Limb (tissue), 2 donors: ENCODE results near the gene FUT8.

Experiments used
- DNase-seq, 2 donors: peaks; one replicate each; pipeline ENCODE4 v3.0.0-alpha.2; 2016; ENCODE audit errors: extremely low spot score in 2 of 2

Gene FUT8

DNA sequence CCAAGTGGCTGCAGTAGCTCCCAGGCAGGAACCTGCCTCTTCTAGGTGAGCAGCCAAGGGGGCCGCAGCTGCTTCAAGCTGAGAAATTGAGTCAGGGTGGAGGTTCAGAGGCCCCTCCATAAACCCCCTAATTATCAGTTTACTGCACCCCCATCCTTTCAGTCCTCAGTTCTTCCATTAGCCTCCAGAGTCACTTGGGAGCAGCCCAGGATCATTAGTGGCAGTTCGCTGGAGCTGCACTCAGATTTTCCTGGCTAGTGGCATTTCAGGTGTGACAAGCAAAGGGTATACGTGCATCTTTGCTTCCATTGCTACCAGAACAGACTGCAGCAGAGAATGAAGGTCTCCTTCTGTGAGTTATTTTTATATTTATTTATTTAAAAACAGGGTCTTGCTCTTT lies 358.7 kb downstream of the FUT8 start:
- no peak for DNase-seq

DNA sequence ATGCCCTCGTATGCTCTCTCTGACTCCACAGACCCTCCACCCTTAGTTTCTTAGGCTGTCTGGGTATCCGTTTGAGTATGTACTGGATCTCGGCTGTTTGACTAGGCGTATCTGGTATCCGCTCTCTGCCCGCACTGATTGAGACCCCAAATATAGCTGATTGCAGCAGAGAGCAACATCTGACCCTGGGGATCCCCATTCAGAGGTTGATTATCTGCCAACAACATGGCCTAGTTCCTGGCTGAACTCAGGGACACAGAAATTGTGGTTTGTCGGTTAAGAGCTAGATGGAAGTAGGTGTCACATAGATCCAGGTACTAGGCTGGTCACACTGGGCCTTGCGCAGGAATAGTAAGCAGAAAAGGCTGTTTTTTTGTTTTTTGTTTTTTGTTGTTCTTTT lies 359.9 kb downstream of the FUT8 start:
- no peak for DNase-seq

DNA sequence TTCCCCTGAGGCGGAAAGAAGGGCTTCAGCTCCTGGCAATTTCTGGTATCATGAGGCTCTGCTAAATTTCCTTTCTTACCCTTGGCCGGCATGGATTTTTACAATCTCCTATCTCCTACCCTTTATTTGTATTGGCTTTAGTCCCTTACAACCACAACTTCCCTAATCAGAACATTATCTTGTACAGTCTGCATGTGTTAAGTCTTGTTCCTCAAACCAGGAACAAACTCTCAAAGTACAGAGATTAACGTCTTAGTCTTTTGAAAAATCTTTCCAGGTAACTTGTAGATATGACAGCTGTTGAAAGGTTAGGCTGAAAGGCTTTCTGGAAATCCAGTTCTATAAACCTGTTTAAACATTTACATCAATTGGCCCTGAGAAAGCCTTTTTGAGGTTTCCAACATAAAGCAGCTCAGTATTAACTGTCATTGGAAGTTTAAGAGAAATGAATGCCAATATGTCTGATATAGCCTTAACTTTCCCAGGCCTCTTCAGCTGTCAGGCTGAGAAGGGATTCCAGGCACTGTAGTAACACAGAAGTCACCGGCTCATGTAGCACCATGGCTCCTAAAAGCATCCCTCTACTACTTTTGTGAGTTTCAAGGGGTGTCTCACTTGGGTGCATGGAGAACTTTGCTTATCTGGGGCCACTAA lies 360.5 kb downstream of the FUT8 start:
- DNase-seq, result no peak

DNA sequence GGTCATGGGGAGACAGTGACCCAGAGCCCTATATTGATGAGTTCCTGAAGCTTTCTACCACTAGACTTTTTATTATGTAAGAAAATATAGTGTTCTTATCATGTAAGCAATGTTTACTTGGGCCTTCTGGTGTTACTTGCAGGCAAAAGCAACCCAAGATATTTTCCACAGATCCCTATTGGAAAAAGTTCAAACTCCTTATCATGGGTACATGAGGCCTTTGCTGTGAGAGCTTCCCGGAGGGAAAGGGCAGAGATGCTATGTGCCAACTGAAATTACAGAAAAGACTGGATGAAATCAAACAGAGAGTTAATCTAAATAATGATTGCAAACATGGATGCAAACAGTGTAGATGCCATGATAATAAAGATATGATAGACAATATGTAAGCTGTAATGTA lies 361.5 kb downstream of the FUT8 start:
- DNase-seq, result no peak

DNA sequence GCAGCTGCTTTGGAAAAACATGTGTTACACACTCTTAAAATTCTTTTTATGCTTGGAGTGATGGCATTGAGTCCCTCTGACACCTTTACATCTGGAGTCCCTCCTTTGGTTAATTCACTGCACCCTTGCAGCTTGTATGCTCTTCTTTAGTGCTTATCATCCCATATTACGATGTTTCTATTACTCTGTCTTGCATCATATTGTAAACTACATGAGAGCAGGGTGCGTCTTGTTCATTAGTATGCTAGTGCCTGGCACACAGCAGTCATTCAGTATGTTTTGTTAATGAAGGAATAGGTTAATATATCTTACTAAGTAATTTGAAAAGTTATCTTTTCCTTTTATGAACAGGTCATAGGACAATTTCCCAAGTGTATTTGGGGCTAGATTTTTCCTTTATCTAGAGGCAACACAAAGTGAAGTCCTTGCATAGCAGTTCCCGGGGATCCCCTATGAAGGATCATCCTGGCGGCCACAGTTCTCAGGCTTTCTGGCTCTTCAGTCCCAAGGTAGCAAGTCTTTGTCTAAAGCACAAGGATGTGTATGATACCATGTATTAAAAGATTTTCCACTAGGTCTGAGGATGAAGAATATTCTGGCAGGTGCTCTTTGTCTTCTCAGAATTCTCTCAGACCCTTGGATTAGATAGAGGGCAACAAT lies 363.8 kb downstream of the FUT8 start:
- no peak for DNase-seq

DNA sequence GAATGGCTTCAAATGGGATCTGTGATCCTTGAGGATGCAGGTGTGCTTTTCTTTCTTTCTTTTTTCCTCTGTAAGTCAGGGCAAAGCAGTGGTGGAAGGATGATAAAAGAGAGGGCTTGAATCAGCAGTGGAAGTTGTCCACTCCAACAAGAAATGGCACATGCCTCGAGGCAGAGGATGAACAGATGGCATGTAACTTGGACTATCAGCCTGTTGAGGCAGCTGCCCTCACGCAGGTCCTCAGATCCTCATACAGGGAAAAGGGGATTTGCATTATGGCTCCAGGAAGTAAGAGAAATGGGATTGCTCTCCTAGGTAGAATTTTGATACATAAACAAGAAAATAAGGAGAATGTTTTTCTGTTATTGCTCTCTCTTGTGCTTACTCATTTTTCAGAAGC lies 368.0 kb downstream of the FUT8 start:
- DNase-seq, result no peak

DNA sequence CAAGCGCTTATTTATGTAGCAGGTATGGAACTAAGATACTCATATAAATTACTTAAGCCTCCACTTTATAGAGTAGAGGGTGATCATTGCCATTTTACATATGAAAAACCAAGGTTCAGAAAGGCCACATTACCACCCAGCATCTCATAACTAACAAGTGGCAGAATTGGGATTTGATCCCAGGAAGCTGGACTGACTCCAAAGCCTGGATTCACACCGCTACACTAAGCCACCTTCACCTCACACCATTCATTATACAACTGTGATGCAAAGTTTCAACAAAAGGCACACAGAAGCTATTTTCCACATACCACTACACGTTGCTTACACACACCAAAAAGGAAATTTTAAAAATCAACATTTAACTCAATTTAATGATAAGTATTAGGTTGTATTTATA lies 370.6 kb downstream of the FUT8 start:
- DNase-seq, result no peak

DNA sequence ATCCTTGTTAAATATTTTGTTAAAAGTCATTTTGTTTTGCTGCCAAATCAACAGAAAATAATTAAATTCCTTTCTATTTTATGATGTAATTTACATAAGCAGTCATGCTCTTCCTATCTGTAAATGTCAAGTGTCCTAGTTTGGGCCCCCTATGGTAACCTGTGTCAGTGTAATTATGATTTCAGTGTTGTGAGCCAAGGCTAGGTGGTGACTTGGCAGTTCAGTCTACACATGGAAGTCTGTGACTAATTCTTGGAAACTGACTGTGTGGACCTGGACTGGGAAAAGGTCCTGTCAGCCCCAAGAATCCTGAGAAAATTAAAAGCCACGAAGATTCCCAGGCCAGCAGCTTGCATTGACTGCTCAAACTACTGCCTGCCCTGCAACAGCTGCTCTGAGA lies 371.0 kb downstream of the FUT8 start:
- DNase-seq, result no peak

DNA sequence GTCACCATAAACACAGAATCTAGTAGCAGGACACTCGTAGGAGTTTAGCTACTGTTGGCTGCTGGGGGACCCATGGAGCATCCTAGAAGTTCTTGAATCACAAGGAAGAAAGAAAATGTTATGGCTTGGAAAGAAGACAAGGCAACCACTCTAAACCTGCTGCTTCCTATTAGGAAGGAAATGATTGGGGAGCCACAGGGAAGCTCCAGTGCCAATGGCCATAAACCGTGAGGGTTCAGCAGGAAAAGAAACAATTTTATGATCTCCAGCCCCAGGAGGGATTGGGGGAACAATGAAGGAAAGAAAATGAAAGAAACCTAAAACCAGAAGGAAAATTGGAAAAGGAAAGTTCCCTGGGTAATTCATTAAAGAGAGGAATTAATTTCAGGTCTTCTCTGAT lies 372.0 kb downstream of the FUT8 start:
- DNase-seq, result no peak

DNA sequence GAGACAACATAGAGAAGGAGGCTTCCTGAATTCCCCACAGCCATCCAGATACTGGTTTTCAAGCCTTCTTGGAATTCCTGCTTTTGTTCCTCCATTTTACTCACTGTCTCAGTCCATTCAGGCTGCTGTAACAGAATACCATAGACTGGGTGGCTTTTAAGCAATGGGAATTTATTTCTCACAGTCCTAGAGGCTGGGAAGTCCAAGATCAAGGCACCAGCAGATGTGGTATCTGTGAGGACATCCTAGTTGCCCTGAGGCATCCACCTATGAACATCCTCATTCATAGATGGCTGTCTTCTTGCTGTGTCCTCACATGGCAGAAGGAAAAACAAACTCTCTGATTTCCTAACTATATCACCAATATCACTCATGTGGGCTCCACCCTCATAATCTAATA lies 374.9 kb downstream of the FUT8 start:
- no peak for DNase-seq

DNA sequence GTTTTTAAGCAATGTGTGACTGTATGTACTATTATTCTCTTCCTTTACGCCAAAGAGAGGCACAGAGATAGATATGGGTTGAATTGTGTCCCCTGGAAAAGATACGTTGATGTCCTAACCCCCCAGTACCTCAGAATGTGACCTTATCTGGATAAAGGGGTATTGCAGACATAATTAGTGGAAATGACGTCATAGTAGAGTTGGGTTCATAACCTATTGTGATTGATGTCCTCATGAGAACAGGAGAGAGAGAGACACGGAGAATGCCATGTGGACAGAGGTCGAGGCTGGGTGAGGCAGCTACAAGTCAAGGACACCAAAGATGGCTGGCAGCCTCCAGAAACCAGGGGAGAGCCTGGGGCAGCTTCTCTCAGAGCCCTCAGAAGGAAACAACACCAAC lies 376.3 kb downstream of the FUT8 start:
- DNase-seq, result no peak

DNA sequence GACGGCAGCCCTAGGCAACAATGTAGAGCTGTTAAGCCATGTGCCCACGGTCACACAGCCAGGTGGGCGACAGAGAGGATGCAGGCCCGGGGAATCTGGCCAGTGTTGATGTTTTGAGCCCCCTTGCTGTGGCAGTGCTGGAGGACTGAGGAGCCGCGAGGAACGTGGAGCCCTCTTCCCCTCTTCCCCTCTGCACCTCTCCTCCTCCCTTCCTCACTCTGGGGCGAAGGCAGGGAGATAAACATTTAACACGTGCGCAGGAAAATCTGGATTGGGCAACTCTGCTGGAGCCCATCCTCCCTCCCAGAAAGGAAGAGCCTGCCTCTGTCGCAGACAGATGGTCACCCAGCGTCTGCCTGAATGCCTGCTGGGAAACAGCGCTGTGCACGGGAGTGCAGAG lies 376.8 kb downstream of the FUT8 start:
- no peak for DNase-seq

DNA sequence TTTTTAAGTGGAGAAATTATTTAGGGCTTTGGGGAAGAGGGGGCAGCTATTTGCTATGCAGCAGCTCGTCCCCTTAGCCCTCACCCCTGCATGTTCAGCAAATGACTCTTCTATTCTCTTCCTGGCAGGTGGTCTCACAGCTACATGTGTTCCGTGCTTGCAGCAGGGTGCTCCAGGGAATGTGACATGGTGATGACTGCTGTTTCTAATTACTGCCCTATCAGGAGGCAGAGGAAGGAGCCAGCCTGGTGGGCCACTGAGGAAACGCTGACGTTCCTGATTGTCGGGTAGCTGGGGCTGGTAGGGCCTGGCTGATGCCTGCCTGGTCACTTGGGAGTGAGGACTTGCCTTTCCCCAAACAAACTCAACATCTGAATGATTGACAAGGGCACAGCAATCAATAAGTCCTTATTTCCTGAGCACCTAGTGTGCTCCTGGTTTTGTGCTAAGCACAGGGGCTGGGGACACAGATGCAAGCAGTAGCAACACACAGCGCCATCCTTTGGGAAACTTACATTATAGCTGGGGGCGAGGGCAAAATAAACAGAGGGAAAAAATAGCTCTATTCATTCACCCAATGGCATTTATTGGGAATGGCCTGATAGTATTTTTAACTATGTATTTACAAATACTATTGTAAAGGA lies 377.8 kb downstream of the FUT8 start:
- DNase-seq, result peak in 1 of 2 donors; percentile 36

DNA sequence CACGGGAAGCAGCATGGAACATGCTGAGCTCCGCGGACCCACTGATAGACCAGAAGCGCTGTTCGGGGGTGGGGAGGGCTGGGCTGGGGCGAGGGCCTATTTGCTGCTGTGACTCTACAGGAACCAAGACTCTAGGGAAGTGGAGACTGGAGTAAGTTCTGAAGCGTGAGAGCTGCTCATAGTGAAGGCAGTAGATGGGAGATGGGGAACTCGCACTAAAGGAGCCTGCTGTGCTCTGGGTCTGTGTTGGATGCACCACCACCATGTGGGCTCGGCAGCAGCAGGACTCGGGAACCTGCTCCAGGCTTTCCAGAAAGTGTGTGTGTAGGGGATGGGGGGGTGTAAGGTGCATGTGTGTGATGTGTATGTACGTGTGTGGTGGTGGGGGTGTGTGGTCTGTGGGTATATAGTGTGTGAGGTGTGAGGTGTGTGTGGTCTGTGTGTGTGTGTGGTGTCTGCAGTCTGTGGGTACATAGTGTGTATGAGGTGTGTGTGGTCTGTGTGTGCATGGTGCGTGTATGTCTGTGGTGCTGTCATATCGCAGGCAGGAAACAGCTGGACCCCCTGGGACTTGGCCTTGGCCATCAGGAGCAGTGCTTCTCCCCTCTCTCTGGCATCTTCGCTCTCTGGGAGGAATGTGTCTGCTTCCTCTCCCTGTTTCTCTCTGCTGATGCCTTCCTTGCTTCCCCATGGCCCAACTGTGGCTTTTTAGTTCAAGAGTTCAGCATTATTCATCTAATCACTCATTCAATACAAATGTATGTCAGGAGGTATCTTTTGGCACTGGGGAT lies 378.9 kb downstream of the FUT8 start:
- no peak for DNase-seq

DNA sequence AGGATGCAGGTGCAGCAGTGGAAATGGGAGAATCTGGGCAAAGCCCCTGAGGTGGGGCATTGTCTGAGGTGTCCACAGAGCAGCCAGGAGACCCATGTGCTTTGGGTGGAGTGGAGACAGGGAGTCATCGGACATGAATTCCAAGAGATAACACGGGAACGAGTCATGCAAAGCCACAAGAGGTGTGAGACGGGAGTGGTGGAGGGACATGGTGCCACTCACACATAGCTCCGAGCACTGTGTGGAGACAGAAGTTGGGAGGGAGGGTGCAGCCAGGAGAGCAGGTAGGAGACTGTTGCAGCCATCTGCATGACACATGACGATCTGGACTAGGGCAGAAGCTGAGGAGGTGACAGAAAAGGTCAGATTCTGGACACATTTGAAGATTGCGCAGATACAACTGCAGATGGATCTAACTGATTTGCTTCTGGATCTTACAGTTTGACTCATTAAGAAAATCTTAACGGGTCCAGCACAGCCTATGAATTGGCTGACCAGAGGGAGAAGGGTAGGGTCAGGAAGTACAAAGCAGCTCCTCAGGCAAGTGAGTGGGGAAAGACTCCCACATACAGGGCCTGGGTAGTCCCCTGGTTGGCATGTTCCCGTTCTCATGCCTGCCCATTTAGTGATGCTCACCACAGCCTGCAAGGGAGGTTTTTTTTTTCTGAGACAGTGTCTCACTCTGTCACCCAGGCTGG lies 379.8 kb downstream of the FUT8 start:
- DNase-seq, result no peak
